Mammary epithelial cell (primary cell): Measurements from ENCODE around the gene GABRB2.

Experiments
- CTCF ChIP-seq, 2 donors: IDR thresholded peaks in 1 of 2; conservative IDR thresholded peaks in 1 of 2; 2 replicates each; pipeline ENCODE4 v1.5.1; 2011 to 2012; ENCODE audit warnings: inconsistent platforms in 2 of 2, low read length in 2 of 2, mild to moderate bottlenecking in 2 of 2, control low read depth in 1 of 2, low read depth in 1 of 2; ENCODE audit not compliant: insufficient read depth in 1 of 2; ENCODE audit errors: extremely low read depth in 1 of 2
- EZH2 ChIP-seq: IDR thresholded peaks from 2 replicates; pipeline ENCODE4 v1.6.1; 2012; ENCODE audit warnings: low read length, inconsistent platforms, borderline replicate concordance

- TF ChIP-seq CTCF (conservative IDR thresholded peaks at IDR 0.05 in 1 of 2, IDR thresholded peaks at IDR 0.05 in 1 of 2; ENCODE audit: extremely low read depth in 1 of 2, insufficient read depth in 1 of 2, low read depth in 1 of 2, low read length in 2 of 2) (no peak), EZH2 (no peak)
Observed at GRCh38 chr5:161332343-161332742, 214.2 kb downstream of the GABRB2 start.
